ENCODE measurements around the gene METTL22.

Gene METTL22

DNA sequence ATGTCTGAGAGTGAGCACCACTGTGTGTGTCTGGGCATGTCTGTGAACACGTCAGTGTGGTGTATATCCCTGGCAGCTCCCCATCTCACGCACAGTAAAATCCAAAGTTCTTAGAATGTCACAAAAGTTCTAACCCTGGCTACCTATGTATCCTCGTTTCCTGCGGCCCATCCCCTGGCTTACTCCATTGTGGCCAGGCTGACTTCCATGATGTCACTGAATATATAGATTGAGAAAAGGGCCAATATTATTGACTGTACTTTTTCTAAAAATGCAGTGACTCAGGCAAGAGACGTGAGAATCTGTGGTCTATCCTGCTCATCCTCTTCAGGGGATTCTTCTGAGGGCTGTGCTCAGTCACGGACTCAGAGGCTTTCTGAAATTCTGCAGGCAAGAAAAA is 963 bp upstream of the METTL22 start:
- H3K27ac Mint-ChIP-seq = no peak overlapping the region
- peak overlapping the region; percentile 96 for H3K4me3 Mint-ChIP-seq
- H3K27me3 Mint-ChIP-seq = no peaks in the 10 kb centered on the region
- no peaks in the 10 kb centered on the region for H3K36me3 Mint-ChIP-seq
- no peaks in the 10 kb centered on the region for H3K9me3 Mint-ChIP-seq
- peaks cover 25% of the 10 kb centered on the region for H3K4me1 Mint-ChIP-seq

DNA sequence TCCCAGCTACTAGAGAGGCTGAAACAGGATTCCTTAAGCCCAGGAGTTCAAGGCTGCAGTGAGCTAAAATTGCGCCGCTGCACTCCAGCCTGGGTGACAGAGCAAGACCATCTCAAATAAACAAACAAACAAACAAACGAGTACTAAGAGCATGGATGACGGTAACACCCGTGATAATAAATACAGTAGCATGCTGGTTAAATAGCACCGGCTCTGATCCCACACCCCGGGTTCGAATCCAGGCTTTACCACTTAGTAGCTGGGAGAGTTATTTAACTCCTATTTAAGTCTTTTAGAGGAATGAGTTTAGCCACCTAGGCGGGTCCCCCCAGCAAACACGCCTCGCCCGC is 301 bp upstream of the METTL22 start:
- Mint-ChIP-seq H3K27me3 (no peaks in the 10 kb centered on the region), H3K9me3 (no peaks in the 10 kb centered on the region), H3K36me3 (no peaks in the 10 kb centered on the region), H3K4me1 (peaks cover 25% of the 10 kb centered on the region), H3K27ac (peak overlapping the region; percentile 83), H3K4me3 (peak overlapping the region; percentile 96)

DNA sequence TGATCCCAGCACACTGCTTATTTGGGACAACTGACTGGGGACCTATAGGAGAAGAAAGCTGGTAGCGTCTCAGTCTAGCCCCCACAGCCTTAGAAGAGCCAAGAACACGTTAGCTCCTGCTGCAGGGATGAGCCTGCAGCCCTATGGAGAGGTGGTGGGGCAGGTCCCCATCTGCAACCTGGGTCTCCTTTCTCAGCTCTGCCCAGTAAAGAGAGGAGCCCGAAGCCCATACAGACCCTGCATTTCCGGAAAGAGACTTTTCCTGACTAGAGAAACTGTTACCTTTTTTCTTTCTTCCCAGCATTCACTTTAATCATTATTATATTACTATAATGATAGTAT is 788 bp downstream of the METTL22 start:
- H3K36me3 Mint-ChIP-seq = peaks cover 3% of the 10 kb centered on the region
- no peaks in the 10 kb centered on the region for H3K9me3 Mint-ChIP-seq
- H3K27me3 Mint-ChIP-seq = no peaks in the 10 kb centered on the region
- H3K4me1 Mint-ChIP-seq = peaks cover 30% of the 10 kb centered on the region
- peak overlapping the region; percentile 96 for H3K4me3 Mint-ChIP-seq
- peak overlapping the region; percentile 87 for H3K27ac Mint-ChIP-seq

DNA sequence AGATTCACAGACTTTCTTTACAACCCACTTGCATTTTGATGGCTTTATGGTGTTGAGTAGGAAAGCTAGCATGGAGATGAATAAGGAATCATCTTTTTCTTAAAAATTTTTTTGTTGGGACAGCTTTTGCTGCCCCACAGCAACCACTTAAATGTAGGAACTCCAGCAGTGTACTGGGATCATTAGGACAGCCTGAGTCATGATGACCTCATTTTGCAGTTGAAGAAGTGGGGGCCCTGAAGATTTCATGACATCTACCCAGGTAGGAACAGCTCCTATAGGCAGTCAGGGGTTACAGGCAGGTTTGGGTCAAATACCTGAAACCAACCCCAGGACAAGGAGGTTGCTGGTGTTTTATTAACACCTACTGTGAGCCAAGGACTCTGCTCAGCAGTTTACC is 2.1 kb downstream of the METTL22 start:
- peaks cover 41% of the 10 kb centered on the region for H3K4me1 Mint-ChIP-seq
- H3K36me3 Mint-ChIP-seq = peaks cover 10% of the 10 kb centered on the region
- peak overlapping the region; percentile 49 for H3K4me3 Mint-ChIP-seq
- no peaks in the 10 kb centered on the region for H3K9me3 Mint-ChIP-seq
- H3K27me3 Mint-ChIP-seq = no peaks in the 10 kb centered on the region
- no peak overlapping the region for H3K27ac Mint-ChIP-seq

DNA sequence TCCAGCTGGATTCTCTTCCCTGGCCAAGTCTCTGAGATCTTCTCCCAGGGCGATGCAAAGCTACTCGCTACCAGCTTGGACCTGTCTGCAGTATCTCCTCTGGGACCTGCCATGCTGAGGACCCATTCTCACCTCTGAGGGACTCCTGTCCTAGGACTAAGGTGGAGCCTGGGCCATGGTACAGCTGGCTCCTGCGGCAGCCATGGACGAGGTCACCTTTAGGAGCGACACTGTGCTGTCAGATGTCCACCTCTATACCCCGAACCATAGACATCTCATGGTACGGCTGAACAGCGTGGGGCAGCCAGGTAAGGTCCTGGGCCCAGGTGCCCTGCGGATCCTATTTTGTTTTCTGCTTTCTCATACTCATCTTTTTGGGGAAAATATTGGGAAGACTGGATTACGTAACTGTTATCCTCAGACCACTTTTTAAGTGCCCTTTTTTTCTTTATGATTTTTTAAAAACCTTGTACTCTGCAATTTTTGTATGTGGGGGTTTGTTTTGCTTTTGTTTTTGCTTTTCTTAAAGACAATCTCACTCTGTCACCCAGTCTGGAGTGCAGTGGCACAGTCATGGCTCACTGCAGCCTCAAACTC is 4.1 kb downstream of the METTL22 start:
- Mint-ChIP-seq H3K9me3 (no peaks in the 10 kb centered on the region), H3K36me3 (peaks cover 13% of the 10 kb centered on the region), H3K4me1 (peaks cover 41% of the 10 kb centered on the region), H3K27me3 (no peaks in the 10 kb centered on the region), H3K4me3 (no peak overlapping the region), H3K27ac (no peak overlapping the region)

DNA sequence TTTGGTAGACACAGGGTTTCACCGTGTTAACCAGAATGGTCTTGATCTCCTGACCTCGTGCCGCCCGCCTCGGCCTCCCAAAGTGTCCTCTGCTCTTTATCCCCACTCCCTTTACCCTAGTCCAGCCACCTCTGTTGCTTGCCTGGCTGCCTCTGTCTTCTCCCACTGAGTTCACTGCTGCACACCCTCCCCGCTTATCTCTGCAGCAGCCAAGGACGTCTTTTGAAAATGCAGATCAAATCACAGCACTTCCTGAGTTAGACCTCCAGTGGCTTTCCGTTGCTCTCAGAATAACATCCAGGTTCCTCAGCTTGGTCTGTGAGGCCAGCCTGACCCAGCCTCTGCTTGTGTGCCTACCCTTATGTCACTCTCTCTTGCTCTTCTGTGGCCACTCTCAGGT is 5.4 kb downstream of the METTL22 start:
- H3K9me3 Mint-ChIP-seq = no peaks in the 10 kb centered on the region
- no peak overlapping the region for H3K4me3 Mint-ChIP-seq

DNA sequence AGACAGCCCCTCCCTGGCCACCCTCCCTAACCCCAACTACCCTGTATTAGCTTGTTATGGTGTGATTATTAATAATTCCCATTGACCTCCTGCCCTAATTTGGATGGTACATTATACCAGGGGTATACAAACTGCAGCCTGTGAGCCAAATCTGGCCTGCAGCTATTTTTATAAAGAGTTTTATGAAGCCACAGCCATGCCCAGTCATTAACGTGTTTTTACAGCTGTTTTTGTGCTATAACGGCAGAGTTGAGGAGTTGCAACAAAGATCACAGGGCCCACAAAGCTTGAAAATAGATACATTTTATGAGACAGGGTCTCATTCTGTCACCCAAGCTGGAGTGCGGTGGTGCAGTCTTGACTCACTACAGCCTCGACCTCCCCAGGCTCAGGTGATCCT is 6.0 kb downstream of the METTL22 start:
- Mint-ChIP-seq H3K4me1 (peaks cover 35% of the 10 kb centered on the region), H3K36me3 (peaks cover 16% of the 10 kb centered on the region), H3K27me3 (no peaks in the 10 kb centered on the region), H3K4me3 (no peak overlapping the region), H3K9me3 (no peaks in the 10 kb centered on the region), H3K27ac (no peak overlapping the region)

More for the DNA sequence above, 5.4 kb downstream of the METTL22 start:
- H3K27ac Mint-ChIP-seq = no peak overlapping the region
- H3K4me1 Mint-ChIP-seq = peaks cover 39% of the 10 kb centered on the region
- H3K27me3 Mint-ChIP-seq = no peaks in the 10 kb centered on the region
- H3K36me3 Mint-ChIP-seq = peaks cover 13% of the 10 kb centered on the region

DNA sequence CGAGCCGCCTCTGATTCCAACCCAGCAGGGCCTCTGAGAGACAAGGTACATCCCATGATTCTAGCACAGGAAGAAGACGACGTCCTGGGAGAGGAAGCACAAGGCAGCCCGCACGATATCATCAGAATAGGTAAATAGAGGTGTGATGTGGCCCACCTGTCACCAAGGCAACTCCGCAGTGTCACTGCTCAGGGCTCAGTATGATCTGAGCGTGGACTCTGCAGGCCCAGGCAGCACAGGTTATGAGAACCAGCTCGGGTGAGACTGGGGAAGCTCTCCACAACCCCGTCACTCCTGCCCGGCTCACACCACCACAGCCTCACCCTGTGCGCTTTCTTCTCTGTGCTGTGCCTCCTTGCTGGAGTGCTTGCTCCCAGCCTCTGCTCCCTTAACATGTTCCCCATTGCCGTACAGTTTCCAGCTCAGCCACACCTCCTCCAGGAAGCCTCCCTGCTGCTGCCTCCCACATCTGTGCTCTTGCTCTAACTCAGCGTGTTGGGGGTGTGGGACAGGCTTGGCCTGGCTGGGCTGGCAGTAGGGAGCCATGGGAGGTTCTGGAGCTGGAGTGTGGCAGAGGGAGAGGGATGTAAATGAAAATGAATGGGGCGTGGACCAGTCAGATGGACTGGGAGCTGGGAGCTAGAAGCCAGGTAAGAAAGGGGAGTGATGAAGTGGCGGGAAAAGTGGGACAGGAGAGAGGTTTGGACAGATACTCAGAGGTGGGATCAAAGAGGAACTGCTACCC is 7.7 kb downstream of the METTL22 start:
- H3K27me3 Mint-ChIP-seq = no peaks in the 10 kb centered on the region
- H3K36me3 Mint-ChIP-seq = peaks cover 16% of the 10 kb centered on the region

DNA sequence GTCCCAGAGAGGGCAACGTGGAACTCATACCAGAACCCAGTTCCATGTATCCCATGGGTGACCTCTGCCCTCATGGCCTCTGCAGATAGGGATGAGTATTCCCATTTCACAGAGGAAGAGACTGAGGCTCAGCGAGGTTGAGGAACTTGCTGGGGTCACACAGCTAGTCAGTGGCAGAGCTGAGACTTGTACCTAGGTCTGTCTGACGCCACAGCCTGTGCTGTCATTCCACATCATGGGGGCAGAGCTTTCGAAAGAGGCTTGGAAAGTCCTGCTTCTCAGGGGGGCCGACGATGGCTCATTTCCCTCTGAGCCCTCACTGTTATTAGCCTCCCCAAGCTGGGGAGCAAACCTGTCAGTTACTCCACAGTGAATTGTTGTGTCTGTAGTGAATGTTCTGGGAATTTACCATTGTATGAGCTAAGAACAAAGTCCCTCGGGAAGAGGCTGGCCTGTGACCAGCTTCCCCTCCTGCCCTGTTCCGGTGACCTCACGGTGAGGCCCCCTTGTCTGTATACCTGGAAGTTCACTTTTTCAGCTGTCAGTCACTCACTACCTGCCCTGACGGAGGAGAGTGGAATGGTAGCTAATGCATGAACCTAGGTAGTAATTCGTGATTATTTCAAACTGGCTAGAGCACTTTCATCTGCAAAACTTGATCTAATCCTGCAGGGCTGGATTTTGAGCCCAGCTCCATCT is 8.9 kb downstream of the METTL22 start:
- Mint-ChIP-seq H3K9me3 (no peaks in the 10 kb centered on the region), H3K36me3 (peaks cover 16% of the 10 kb centered on the region), H3K27me3 (no peaks in the 10 kb centered on the region), H3K4me1 (peaks cover 15% of the 10 kb centered on the region), H3K27ac (no peak overlapping the region), H3K4me3 (no peak overlapping the region)

More for the DNA sequence above, 7.7 kb downstream of the METTL22 start:
- no peak overlapping the region for H3K4me3 Mint-ChIP-seq
- H3K4me1 Mint-ChIP-seq = peaks cover 26% of the 10 kb centered on the region
- no peaks in the 10 kb centered on the region for H3K9me3 Mint-ChIP-seq
- H3K27ac Mint-ChIP-seq = no peak overlapping the region

DNA sequence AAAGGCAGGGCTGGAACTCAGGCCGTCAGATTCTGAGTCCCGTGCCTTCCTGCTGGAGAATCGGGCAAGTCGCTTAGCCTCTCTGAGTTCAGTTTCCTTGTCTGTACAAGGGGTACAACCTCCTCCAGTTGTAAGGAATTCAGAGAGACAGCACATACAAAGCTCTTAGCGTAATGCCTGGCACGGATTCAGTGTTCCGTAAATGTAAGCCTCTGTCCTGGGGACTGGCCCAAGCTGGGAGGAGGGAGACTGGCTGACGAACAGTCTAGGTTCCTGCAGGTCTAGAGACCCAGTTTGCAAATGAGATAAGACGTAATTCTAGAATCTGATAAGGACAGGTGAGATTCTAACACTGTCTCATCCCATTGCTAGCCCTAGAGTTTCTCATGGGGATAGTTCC is 9.9 kb downstream of the METTL22 start:
- no peak overlapping the region for H3K27ac Mint-ChIP-seq

DNA sequence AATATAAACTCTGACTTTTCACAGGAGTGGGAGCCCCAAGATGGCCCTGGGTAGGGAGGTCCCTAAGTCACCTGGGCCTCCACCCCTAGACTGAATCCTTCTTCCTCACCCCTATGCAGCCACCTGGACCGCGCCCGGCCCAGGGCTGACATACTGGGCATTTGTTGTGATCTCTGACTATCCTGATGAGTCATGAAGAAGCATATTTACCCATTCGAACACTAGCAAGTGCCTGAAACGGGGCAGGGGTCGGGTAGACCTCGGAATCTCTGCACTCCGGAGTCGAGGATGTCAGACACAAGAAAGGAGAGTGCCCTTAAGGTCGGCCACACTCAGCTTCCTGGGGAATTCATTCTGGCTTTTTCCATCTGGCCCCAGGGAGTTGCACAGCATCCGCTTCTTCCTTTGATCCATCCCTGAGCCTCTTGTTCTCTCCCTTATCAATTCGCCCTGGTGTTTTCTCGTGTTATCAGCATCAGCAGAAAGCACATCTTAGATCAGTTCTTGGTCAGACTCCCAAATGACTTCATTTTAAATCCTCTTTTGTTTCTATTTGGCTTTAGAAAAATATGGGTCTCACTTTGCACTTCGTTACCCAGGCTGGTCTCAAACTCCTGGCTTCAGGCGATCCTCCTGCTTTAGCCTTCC is 10.4 kb downstream of the METTL22 start:
- no peak overlapping the region for H3K27ac Mint-ChIP-seq
- H3K4me1 Mint-ChIP-seq = peaks cover 14% of the 10 kb centered on the region
- H3K4me3 Mint-ChIP-seq = no peak overlapping the region
- peaks cover 15% of the 10 kb centered on the region for H3K36me3 Mint-ChIP-seq
- H3K27me3 Mint-ChIP-seq = no peaks in the 10 kb centered on the region
- no peaks in the 10 kb centered on the region for H3K9me3 Mint-ChIP-seq

More for the DNA sequence above, 9.9 kb downstream of the METTL22 start:
- Mint-ChIP-seq H3K9me3 (no peaks in the 10 kb centered on the region), H3K4me1 (peaks cover 15% of the 10 kb centered on the region), H3K36me3 (peaks cover 16% of the 10 kb centered on the region), H3K4me3 (no peak overlapping the region), H3K27me3 (no peaks in the 10 kb centered on the region)

DNA sequence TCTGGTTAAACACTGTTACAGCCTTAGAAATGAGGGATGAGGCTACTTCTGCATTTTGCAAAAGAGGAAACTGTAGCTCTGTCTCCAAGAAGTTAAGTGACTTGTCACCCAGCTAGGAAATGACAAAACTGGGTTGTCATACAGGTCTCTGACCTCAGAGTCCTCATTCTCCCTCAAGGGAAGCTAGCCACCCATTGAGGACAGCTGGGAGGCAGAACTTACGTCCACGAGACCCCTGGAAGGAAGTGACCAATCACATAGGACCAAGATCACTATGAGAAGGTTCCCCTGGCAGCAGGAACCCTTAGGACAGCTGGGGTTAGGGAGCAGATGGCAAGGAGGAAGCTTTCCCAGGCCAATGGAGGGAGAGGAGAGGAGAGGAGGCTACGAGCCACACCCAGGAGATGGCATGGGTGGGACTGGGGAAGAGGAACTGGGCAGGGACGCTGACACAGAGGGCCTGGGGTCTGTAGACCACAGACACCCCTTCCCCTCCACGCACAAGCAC is 11.2 kb downstream of the METTL22 start:
- H3K4me1 Mint-ChIP-seq = peaks cover 7% of the 10 kb centered on the region

DNA sequence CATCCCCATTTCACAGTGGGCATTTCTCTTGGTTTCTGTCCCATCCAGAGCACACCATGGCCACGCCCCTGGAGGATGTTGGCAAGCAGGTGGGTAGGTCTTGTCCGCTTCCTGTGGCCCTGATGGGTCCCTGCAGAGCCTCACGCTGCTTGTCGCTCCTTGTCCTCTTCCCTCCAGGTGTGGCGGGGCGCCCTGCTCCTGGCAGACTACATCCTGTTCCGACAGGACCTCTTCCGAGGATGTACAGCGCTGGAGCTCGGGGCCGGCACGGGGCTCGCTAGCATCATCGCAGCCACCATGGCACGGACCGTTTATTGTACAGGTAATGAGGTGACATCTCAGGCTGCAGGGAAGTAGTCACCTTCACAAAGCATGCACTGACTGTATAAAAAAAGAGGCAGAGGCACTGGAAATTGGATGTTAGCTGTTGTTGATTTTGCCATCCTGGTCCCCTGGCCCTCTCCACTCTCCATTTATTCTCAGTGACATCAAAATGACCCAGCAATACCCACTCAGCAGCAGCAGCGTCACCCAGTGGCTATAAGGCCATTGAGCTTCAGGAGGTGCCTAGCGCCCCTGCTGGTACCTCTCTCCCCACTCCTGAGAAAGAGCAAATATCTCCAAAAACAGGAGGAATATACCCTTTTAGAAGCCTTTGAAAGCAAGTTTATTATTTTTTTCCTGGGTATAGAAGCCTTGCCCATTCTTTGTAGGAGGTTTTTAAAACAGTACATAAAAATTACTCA is 13.7 kb downstream of the METTL22 start:
- Mint-ChIP-seq H3K4me3 (no peak overlapping the region), H3K4me1 (no peaks in the 10 kb centered on the region), H3K27me3 (no peaks in the 10 kb centered on the region), H3K9me3 (no peaks in the 10 kb centered on the region), H3K36me3 (peaks cover 3% of the 10 kb centered on the region), H3K27ac (no peak overlapping the region)

More for the DNA sequence above, 11.2 kb downstream of the METTL22 start:
- Mint-ChIP-seq H3K36me3 (peaks cover 12% of the 10 kb centered on the region), H3K27ac (no peak overlapping the region), H3K27me3 (no peaks in the 10 kb centered on the region), H3K9me3 (no peaks in the 10 kb centered on the region), H3K4me3 (no peak overlapping the region)

DNA sequence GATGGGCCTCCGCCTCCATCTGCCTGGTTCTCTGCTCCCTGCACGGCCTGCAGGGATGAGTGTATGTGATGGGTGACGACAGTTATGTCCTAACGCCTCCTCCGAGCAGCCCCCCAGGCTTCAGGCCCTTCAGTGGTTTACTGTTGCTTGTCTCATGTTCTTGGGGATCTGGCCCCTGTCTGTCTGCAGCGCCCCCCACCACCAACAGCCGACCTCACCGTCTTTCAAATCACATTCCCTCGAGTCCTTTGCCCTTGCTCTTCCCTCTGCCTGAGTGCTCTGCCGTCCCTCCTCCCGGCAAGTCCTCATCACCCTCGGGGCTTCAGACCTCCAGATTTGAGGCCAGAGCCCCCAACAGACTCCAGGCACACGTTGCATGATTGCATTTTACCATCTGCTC is 18.2 kb downstream of the METTL22 start:
- Mint-ChIP-seq H3K27ac (no peak overlapping the region), H3K36me3 (peaks cover 15% of the 10 kb centered on the region), H3K27me3 (no peaks in the 10 kb centered on the region), H3K4me1 (peaks cover 11% of the 10 kb centered on the region), H3K4me3 (no peak overlapping the region), H3K9me3 (no peaks in the 10 kb centered on the region)

DNA sequence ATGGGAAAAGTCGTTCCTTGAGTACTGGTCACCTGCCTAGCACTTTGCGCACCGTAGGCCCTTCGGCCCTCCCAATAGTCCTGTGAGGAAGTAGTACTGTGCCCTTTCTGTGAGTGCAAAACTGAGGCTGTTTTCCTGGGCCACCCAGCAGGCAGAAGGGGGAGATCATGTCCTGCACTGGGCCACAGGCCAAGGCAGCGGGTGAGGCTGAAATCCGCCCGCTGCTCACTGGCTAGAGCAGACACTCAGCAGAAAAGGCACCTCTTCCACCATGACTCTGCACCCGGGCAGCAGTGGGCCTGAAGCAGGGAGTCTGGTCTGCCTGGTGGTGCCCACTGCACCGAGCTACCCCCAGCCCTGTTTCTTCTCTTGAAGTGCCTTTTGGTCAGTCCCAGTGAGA is 20.2 kb downstream of the METTL22 start:
- H3K9me3 Mint-ChIP-seq = no peaks in the 10 kb centered on the region
- H3K4me1 Mint-ChIP-seq = peaks cover 20% of the 10 kb centered on the region
- H3K36me3 Mint-ChIP-seq = peaks cover 19% of the 10 kb centered on the region
- H3K27ac Mint-ChIP-seq = no peak overlapping the region
- no peaks in the 10 kb centered on the region for H3K27me3 Mint-ChIP-seq
- H3K4me3 Mint-ChIP-seq = no peak overlapping the region

Data from activated naive CD4-positive, alpha-beta T cell treated with anti-CD3 and anti-CD28 coated beads, Interleukin-2, amount 50 U/mL, for 24 hours (primary cell).